Ishikawa (cell line): ENCODE results near the gene NAA35.

Experiments
- TAF1 ChIP-seq: IDR thresholded peaks from 2 replicates; pipeline ENCODE4 v1.6.1; 2012; ENCODE audit warnings: low read depth, mild to moderate bottlenecking
- TCF12 ChIP-seq: IDR thresholded peaks from 2 replicates; pipeline ENCODE4 v1.6.1; 2012; ENCODE audit warnings: low read depth
- ZBTB7A ChIP-seq: IDR thresholded peaks from 2 replicates; pipeline ENCODE4 v1.6.1; 2012; ENCODE audit warnings: low read depth
- TF ChIP-seq, protein P1 (sequence below): IDR thresholded peaks from 2 replicates; pipeline ENCODE4 v1.6.1; 2012; ENCODE audit warnings: low read depth, mild to moderate bottlenecking

DNA sequence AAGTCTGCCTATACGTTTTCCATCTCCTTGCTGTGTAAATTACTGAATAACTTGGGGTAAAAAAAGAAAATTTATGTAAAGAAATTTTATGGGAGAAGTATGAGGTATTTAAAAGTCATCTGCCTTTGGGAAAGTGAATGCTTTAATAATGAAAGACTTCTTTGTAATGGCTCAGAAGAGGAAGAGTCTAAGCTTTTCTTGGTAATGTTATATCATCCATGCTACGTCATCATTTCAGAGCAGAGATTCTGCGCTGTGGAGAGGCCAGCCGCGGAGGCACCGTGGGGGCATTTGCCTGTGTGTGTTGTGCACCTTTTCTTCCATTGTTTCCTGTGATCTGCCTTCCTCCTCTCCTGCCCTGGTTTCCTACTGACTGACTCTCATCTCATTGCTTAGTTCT lies 80.2 kb downstream of the NAA35 start:
- no peak for TF ChIP-seq ZBTB7A
- TF ChIP-seq TCF12, result no peak
- TF ChIP-seq, protein P1, sequence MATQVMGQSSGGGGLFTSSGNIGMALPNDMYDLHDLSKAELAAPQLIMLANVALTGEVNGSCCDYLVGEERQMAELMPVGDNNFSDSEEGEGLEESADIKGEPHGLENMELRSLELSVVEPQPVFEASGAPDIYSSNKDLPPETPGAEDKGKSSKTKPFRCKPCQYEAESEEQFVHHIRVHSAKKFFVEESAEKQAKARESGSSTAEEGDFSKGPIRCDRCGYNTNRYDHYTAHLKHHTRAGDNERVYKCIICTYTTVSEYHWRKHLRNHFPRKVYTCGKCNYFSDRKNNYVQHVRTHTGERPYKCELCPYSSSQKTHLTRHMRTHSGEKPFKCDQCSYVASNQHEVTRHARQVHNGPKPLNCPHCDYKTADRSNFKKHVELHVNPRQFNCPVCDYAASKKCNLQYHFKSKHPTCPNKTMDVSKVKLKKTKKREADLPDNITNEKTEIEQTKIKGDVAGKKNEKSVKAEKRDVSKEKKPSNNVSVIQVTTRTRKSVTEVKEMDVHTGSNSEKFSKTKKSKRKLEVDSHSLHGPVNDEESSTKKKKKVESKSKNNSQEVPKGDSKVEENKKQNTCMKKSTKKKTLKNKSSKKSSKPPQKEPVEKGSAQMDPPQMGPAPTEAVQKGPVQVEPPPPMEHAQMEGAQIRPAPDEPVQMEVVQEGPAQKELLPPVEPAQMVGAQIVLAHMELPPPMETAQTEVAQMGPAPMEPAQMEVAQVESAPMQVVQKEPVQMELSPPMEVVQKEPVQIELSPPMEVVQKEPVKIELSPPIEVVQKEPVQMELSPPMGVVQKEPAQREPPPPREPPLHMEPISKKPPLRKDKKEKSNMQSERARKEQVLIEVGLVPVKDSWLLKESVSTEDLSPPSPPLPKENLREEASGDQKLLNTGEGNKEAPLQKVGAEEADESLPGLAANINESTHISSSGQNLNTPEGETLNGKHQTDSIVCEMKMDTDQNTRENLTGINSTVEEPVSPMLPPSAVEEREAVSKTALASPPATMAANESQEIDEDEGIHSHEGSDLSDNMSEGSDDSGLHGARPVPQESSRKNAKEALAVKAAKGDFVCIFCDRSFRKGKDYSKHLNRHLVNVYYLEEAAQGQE, result no peak
- no peak for TF ChIP-seq TAF1
